HG02588 (cell line): ENCODE results near the gene MS4A10.

Experiments
- ATAC-seq: cut with Tn5 transposase; IDR thresholded peaks from one replicate; pipeline ENCODE4 v1.9.1; 2021; ENCODE audit warnings: mild to moderate bottlenecking, moderate library complexity; ENCODE audit not compliant: unreplicated experiment

Gene MS4A10

DNA sequence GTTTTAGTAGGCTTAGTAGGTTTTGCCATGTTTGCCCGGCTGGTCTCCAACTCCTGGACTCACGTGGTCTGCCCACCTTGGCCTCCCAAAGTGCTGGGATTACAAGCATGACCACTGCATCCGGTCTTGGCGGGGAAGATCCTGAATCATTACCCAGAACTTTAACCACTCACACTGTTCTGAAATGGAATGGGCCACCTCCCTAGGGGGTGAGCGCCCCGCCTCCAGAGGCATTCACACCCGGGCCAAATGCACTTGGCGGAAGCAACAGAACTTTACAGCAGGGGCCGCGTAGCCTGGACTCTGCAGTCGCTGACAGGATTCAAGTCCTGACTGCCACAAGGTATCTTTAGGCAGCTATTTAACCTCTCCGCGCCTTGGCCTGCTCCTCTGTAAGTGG lies 62.1 kb downstream of the MS4A10 start:
- no peak for ATAC-seq

DNA sequence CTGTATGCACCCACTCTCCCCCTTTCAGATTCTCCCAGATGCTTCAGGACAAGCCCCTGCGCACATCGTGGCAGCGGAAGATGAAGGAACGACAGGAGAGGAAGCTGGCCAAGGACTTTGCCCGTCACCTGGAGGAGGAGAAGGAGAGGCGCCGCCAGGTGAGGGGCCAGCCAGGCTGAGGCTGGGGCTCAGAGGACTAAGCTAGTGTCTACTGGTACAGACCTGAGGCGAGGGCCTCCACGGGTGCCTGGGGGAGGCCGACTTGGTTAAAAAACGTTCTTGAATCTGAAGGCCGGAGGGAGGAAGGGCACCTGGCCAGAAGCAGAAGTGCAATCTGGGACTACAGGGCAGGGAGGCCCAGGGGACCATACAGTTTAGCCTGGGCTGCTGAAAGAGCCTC lies 62.8 kb downstream of the MS4A10 start:
- ATAC-seq, result no peak

DNA sequence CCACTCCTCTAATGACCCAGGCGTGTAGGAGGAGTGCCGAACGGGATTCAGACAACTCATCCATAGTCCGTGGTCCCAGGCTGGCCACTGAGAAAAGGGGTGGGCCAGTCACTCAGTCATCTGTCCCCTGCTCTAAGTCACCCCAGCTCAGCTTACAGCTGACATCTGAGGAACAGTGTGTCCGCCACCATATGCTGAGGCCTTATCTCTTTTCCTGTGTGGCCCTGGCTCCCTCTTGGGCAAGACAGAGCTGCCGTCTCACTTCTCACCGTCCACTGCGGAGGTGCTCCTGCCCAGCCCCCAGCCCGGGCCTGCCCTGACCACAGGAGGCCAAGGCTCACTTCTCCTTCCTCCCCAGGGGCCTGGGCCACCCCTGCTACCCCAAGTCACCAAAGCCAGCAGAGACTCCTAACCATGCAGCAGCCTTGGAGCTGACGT lies 63.6 kb downstream of the MS4A10 start:
- no peak for ATAC-seq

DNA sequence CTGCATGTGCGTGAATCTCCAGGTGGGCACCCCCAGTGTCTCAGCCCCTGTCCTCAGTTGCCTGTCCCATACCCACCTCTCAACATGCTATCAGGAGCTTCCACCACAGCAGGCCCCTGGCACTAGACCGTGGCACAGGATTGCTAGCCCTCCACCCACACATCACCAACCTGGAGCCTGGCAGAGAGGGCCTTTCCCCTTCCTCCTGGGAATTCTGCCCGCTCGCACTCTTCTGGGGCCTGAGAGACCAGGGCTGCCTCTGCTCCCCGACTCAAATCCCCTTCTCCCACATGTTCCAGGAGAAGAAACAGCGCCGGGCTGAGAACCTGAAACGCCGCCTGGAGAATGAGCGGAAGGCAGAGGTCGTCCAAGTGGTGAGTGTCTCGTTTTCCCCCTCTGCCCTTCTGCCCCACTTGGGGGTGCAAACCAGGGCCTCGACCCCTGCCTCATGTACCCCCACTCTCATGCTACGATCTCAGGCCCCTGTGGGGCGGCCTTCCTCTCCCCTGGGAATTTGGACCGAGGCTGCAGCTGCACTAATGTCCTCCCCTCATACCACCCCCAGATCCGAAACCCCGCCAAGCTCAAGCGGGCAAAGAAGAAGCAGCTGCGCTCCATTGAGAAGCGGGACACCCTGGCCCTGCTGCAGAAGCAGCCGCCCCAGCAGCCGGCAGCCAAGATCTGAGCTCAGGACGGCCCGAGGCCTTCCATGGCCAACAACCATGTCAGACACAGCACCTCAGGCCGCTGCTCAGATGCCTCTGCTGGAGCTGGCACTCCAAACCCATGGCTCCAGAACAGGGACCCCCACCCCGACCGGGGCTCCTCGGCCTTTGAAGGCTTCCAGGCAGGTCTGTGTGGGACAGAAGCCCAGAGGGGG lies 64.7 kb downstream of the MS4A10 start:
- ATAC-seq, result no peak
